NB4 (cell line): ENCODE results near the gene RNF8.

Experiments used
- POLR2A ChIP-seq: IDR thresholded peaks from 2 replicates; pipeline ENCODE4 v1.6.1; 2011; ENCODE audit warnings: mild to moderate bottlenecking; ENCODE audit not compliant: insufficient read length; ENCODE audit errors: extremely low read depth
- TF ChIP-seq, protein P1 (sequence below): IDR thresholded peaks from 2 replicates; pipeline ENCODE4 v1.6.1; 2011; ENCODE audit warnings: low read depth, low read length

DNA sequence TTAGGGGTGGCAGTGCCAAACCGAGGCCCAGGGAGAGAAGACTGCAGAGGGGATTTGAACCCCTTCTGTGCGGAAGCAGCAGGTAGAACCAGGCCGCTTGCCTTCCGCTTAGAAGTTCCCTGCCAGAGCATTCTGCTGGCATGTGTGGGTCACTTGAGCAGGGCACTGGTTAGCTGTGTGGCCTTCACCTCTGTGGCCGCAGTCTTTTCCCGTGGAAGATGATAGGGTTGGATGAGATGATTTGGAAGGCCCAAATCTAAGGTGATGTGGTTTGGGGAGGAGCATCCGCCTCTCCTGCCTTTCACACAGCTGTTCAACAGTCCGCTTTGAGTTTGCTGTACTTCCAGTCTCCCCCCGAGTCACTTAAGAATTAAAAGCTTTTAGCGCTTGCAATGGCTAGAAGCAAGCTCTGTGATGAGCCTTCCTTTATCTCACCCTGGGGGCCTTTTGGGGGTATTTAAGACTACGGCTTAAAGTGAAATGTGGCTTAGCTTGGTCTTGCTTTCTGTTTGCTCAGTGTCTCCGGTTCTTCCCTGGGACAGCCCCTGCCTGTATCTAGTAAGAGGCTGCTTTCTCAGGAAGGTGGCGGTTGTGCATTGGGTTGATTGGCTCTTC lies 80.0 kb downstream of the RNF8 start:
- TF ChIP-seq, protein P1, sequence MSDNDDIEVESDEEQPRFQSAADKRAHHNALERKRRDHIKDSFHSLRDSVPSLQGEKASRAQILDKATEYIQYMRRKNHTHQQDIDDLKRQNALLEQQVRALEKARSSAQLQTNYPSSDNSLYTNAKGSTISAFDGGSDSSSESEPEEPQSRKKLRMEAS, result no peak
- TF ChIP-seq POLR2A, result no peak
